ENCODE results near the gene SLC35F1. TPM values are rescaled to one million over a fixed set of nuclear protein-coding genes. Genes with fewer than 3 reads are reported as not detected.

The SLC35F1 gene
- total and polyA plus RNA-seq, 3 experiments from 2014 or later: not detected

DNA sequence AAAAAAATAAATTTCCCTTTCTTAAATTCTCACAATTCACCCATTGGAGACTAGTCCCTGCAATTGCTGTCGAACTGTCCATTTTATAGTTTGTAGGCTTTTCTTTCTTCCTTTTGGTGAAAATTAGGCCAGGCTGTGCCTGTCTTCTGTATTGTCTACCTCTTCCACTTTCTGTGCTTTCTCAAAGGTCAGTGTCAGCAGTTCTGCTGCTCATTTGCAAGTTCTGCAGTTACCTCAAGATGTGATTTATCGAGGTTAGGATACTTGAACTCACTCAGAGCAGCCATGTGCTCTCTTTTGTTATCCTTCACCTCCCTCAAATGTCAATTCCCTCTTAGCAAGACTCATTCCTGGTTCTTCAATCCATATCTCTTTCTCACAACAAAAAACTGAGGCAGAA is 179.1 kb downstream of the SLC35F1 start:
- Mint-ChIP-seq H3K9me3 (peaks cover 0 to 7% (median 6%) of the 10 kb centered on the region in 5 donors), H3K27ac (no peak overlapping the region), H3K27me3 (peaks cover 5 to 11% of the 10 kb centered on the region in 2 donors), H3K4me1 (no peaks in the 10 kb centered on the region), H3K4me3 (no peak overlapping the region), H3K36me3 (no peaks in the 10 kb centered on the region)
- Histone ChIP-seq H3K4me3 (ENCODE audit: low read length) (no peak overlapping the region), H3K4me1 (ENCODE audit: insufficient read depth, low read length) (no peaks in the 10 kb centered on the region), H3K36me3 (ENCODE audit: insufficient read depth, low read length) (no peaks in the 10 kb centered on the region), H3K9me3 (ENCODE audit: low read length) (no peaks in the 10 kb centered on the region), H3K27me3 (ENCODE audit: insufficient read depth, low read length, poor library complexity, severe bottlenecking) (no peaks in the 10 kb centered on the region), H3K27ac (ENCODE audit: low read depth, low read length) (no peak overlapping the region)
- ChIA-PET CTCF (no interaction called here), POLR2A (no interaction called here)
- DNase-seq: no peak

DNA sequence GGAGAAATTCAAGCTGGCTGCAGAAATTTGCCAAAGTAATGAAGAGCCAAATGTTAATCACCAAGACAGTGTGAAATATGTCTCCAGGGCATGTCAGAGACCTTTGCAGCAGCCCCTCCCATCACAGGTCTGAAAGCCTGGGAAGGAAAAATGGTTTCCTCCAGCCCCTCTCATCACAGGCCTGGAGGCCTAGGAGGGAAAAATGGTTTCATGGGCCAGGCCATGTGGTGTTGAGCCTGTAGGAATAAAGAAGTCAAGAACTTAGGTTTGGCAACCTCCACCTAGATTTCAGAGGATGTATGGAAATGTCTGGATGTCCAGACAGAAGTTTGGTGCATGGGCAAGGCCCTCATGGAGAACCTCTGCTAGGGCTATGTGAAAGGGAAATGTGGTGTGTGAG is 185.0 kb downstream of the SLC35F1 start:
- H3K4me3 Mint-ChIP-seq: no peak overlapping the region
- no peaks in the 10 kb centered on the region for H3K36me3 Mint-ChIP-seq
- H3K27ac Mint-ChIP-seq: no peak overlapping the region
- no peaks in the 10 kb centered on the region for H3K4me1 ChIP-seq (ENCODE audit: insufficient read depth, low read length)
- ChIA-PET POLR2A (no interaction called here), CTCF (no interaction called here)
- no peak for DNase-seq
- H3K27me3 ChIP-seq (ENCODE audit: insufficient read depth, low read length, poor library complexity, severe bottlenecking): no peaks in the 10 kb centered on the region
- H3K4me1 Mint-ChIP-seq: no peaks in the 10 kb centered on the region
- no peaks in the 10 kb centered on the region for H3K9me3 ChIP-seq (ENCODE audit: low read length)
- H3K36me3 ChIP-seq (ENCODE audit: insufficient read depth, low read length): no peaks in the 10 kb centered on the region
- no peak overlapping the region for H3K4me3 ChIP-seq (ENCODE audit: low read length)
- no peak overlapping the region for H3K27ac ChIP-seq (ENCODE audit: low read depth, low read length)
- peaks cover 6 to 18% (median 12%) of the 10 kb centered on the region in 5 donors for H3K9me3 Mint-ChIP-seq
- peaks cover 3 to 13% of the 10 kb centered on the region in 2 donors for H3K27me3 Mint-ChIP-seq

DNA sequence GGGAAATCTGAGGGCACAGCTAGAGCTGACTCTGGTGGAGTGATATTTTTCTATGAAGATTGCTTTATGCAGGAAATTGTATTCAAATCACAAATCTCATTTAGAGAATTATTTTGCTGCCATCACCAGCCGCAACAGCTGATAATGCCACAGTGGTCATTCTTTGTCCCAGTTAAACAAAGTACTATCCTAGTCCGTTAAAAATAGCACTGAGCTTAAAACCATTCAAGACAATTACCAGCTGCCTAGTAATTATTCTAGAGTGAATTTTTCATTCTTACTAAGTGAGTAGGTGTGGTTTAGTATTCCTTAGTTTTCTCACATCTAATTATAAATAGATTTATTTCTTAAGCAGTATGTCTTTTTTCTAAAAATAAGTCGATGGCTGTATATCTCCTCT is 190.5 kb downstream of the SLC35F1 start:
- no peaks in the 10 kb centered on the region for H3K27me3 ChIP-seq (ENCODE audit: insufficient read depth, low read length, poor library complexity, severe bottlenecking)
- no peak overlapping the region for H3K4me3 ChIP-seq (ENCODE audit: low read length)
- CTCF ChIA-PET: no interaction called here
- Mint-ChIP-seq H3K4me1 (no peaks in the 10 kb centered on the region), H3K27ac (no peak overlapping the region), H3K4me3 (no peak overlapping the region), H3K27me3 (peaks cover 1 to 7% of the 10 kb centered on the region in 2 donors), H3K36me3 (no peaks in the 10 kb centered on the region), H3K9me3 (peaks cover 0 to 5% (median 2%) of the 10 kb centered on the region in 5 donors)
- H3K27ac ChIP-seq (ENCODE audit: low read depth, low read length): no peak overlapping the region
- no peaks in the 10 kb centered on the region for H3K9me3 ChIP-seq (ENCODE audit: low read length)
- no peaks in the 10 kb centered on the region for H3K36me3 ChIP-seq (ENCODE audit: insufficient read depth, low read length)
- no peaks in the 10 kb centered on the region for H3K4me1 ChIP-seq (ENCODE audit: insufficient read depth, low read length)
- no peak for DNase-seq
- POLR2A ChIA-PET: no interaction called here

DNA sequence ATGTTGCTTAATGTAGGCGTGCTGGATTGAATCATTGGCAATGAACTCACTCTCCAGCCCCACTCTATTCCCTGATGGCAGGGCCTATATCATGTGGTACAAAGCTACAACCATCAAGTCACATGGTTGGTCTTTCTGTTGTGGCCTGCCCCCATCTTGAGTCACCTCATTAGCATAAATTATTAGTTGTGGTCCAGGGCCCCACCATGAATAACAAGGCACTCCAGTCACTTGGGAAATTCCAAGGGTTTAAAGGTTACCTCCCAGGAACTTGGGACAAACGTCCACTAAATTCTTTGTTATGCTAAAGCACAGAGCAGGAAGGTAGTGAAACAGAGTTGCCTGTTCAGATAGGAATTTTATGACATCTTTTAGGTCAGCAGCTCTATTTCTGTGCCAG is 193.7 kb downstream of the SLC35F1 start:
- POLR2A ChIA-PET: no interaction called here
- Mint-ChIP-seq H3K36me3 (no peaks in the 10 kb centered on the region), H3K9me3 (no peaks in the 10 kb centered on the region), H3K4me1 (no peaks in the 10 kb centered on the region), H3K27me3 (peaks cover 0 to 3% of the 10 kb centered on the region in 2 donors), H3K4me3 (no peak overlapping the region), H3K27ac (peak overlapping the region in 1 of 8 donors; percentile 33)
- CTCF ChIA-PET: no interaction called here
- no peaks in the 10 kb centered on the region for H3K27me3 ChIP-seq (ENCODE audit: insufficient read depth, low read length, poor library complexity, severe bottlenecking)
- H3K36me3 ChIP-seq (ENCODE audit: insufficient read depth, low read length): no peaks in the 10 kb centered on the region
- H3K27ac ChIP-seq (ENCODE audit: low read depth, low read length): no peak overlapping the region
- DNase-seq: no peak
- H3K4me1 ChIP-seq (ENCODE audit: insufficient read depth, low read length): no peaks in the 10 kb centered on the region
- no peaks in the 10 kb centered on the region for H3K9me3 ChIP-seq (ENCODE audit: low read length)
- no peak overlapping the region for H3K4me3 ChIP-seq (ENCODE audit: low read length)

DNA sequence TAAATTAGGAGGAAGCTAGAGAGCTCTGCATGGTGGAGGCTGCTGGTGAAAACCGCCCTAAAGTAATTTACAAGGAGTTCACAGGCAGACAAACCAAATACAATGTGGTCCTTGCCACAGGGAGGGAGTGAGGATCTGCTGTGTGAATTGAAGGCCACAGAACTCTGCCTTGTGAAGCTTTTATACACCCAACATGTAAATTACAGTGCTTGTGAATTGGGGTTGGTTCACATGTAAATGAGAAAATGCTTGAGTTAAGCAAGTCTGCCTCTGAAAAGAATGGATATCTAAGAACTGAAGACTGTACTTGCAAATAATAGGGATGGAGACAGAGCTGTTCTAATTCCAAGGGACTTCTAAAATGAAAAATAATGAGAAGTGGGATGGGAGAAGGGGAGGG is 194.2 kb downstream of the SLC35F1 start:
- H3K4me1 Mint-ChIP-seq: no peaks in the 10 kb centered on the region
- CTCF ChIA-PET: interaction anchor here (0.9 kb wide), 1 partner anchor 12 kb away, joined by 3 read pairs; no protein-coding TSS in a partner anchor

DNA sequence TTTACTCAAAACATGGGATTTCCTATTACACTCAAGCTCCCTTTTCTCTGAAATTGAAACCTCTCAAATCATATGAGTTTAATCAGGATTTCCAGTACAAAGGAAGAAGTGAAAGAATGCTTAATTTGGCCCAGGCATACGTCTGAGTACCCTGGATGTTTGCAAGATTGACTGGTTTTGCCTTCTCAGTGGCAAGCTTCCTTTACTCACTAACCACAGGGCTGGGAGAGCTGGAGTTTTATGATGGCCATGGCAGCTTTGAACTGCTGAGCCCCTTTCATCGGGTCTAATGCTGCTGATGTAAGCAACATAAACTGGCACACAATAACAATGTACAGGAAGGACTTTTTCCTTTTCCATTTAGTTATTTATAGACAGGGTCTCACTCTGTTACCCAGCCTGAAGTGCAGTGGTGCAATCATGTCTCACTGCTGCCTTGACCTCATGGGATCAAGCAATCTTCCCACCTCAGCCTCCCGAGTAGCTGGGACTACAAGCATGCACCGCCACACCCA is 194.8 kb downstream of the SLC35F1 start:
- Histone ChIP-seq H3K27ac (ENCODE audit: low read depth, low read length) (no peak overlapping the region), H3K4me3 (ENCODE audit: low read length) (no peak overlapping the region), H3K9me3 (ENCODE audit: low read length) (no peaks in the 10 kb centered on the region), H3K4me1 (ENCODE audit: insufficient read depth, low read length) (no peaks in the 10 kb centered on the region), H3K27me3 (ENCODE audit: insufficient read depth, low read length, poor library complexity, severe bottlenecking) (no peaks in the 10 kb centered on the region), H3K36me3 (ENCODE audit: insufficient read depth, low read length) (no peaks in the 10 kb centered on the region)
- Mint-ChIP-seq H3K27me3 (peaks cover 0 to 3% of the 10 kb centered on the region in 2 donors), H3K9me3 (no peaks in the 10 kb centered on the region), H3K36me3 (no peaks in the 10 kb centered on the region), H3K27ac (no peak overlapping the region), H3K4me1 (no peaks in the 10 kb centered on the region), H3K4me3 (no peak overlapping the region)
- DNase-seq: no peak
- ChIA-PET CTCF (interaction anchor here (0.9 kb wide), 1 partner anchor 12 kb away, joined by 3 read pairs; no protein-coding TSS in a partner anchor), POLR2A (no interaction called here)

More for the DNA sequence above, 194.2 kb downstream of the SLC35F1 start:
- Histone ChIP-seq H3K9me3 (ENCODE audit: low read length) (no peaks in the 10 kb centered on the region), H3K4me1 (ENCODE audit: insufficient read depth, low read length) (no peaks in the 10 kb centered on the region), H3K27ac (ENCODE audit: low read depth, low read length) (no peak overlapping the region), H3K4me3 (ENCODE audit: low read length) (no peak overlapping the region), H3K27me3 (ENCODE audit: insufficient read depth, low read length, poor library complexity, severe bottlenecking) (no peaks in the 10 kb centered on the region), H3K36me3 (ENCODE audit: insufficient read depth, low read length) (no peaks in the 10 kb centered on the region)
- no peak for DNase-seq
- H3K27ac Mint-ChIP-seq: no peak overlapping the region
- no peaks in the 10 kb centered on the region for H3K9me3 Mint-ChIP-seq
- H3K4me3 Mint-ChIP-seq: no peak overlapping the region
- no peaks in the 10 kb centered on the region for H3K36me3 Mint-ChIP-seq
- POLR2A ChIA-PET: no interaction called here
- peaks cover 0 to 3% of the 10 kb centered on the region in 2 donors for H3K27me3 Mint-ChIP-seq

DNA sequence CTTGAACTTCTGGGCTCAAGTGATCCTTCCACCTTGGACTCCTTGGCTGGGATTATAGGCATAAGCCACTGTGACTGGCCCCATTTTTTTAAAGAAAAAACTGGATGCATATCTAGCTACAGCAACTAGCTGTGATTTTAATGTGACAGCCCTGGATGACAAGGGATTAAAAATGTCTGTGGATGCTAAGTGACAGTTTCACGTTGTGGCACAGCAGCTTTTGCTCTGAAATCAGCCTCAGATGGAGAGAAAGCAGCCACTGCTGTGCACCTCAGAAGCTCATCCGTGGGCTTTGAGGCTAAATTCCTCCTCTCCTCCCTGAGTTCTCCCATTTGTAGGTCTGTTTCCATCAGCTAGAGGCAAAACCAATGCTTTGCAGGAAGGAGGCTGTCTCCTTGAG is 195.3 kb downstream of the SLC35F1 start:
- no peaks in the 10 kb centered on the region for H3K4me1 Mint-ChIP-seq
- H3K4me1 ChIP-seq (ENCODE audit: insufficient read depth, low read length): no peaks in the 10 kb centered on the region
- no peak overlapping the region for H3K4me3 Mint-ChIP-seq
- no peak overlapping the region for H3K27ac Mint-ChIP-seq
- no peak overlapping the region for H3K27ac ChIP-seq (ENCODE audit: low read depth, low read length)
- no peak overlapping the region for H3K4me3 ChIP-seq (ENCODE audit: low read length)
- H3K9me3 ChIP-seq (ENCODE audit: low read length): no peaks in the 10 kb centered on the region
- H3K27me3 Mint-ChIP-seq: peaks cover 0 to 3% of the 10 kb centered on the region in 2 donors
- H3K36me3 Mint-ChIP-seq: no peaks in the 10 kb centered on the region
- no peak for DNase-seq
- H3K9me3 Mint-ChIP-seq: no peaks in the 10 kb centered on the region
- H3K36me3 ChIP-seq (ENCODE audit: insufficient read depth, low read length): no peaks in the 10 kb centered on the region
- ChIA-PET POLR2A (no interaction called here), CTCF (no interaction called here)
- no peaks in the 10 kb centered on the region for H3K27me3 ChIP-seq (ENCODE audit: insufficient read depth, low read length, poor library complexity, severe bottlenecking)

DNA sequence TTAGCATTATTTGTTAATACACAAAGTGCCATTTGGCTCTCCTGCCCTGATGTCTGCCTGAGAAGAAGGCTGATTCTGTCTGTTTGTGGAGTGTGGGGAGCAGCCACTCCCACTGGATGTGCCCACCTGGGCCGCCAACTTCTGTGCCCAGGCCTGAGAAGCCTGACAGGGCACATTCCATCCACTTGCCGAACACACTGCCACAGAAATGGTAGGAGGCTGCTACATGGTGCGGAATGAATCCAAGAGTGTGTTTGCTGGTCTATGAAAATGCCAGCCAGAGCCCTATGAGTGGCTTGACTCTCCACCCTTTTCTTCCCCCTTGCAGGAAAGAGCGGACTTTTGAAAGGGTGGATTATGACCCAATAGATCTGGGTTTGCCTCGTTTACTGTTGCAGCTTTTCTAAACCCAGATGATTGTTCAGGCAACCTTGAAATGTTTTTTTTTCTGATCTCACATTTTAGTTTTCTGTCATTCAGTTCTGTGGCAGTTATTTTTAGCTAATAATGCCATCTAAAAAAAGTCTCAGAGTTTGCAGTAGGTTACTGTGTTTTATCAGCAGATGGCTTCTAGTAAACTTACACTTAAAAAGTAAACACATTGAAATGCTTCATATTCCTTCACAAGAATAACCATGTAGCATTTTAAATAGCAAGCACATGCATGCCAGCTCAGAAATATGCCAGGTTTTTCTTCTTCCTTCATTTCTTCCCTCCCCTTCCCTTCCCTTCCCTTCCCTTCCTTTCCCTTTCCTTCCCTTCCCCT is 196.5 kb downstream of the SLC35F1 start:
- no peak for DNase-seq
- CTCF ChIA-PET: no interaction called here
- POLR2A ChIA-PET: no interaction called here
- no peak overlapping the region for H3K27ac Mint-ChIP-seq
- Histone ChIP-seq H3K9me3 (ENCODE audit: low read length) (no peaks in the 10 kb centered on the region), H3K27me3 (ENCODE audit: insufficient read depth, low read length, poor library complexity, severe bottlenecking) (no peaks in the 10 kb centered on the region), H3K4me3 (ENCODE audit: low read length) (no peak overlapping the region), H3K27ac (ENCODE audit: low read depth, low read length) (no peak overlapping the region), H3K36me3 (ENCODE audit: insufficient read depth, low read length) (no peaks in the 10 kb centered on the region), H3K4me1 (ENCODE audit: insufficient read depth, low read length) (no peaks in the 10 kb centered on the region)
- H3K9me3 Mint-ChIP-seq: no peaks in the 10 kb centered on the region
- H3K4me3 Mint-ChIP-seq: no peak overlapping the region
- H3K27me3 Mint-ChIP-seq: peaks cover 0 to 3% of the 10 kb centered on the region in 2 donors
- no peaks in the 10 kb centered on the region for H3K36me3 Mint-ChIP-seq
- H3K4me1 Mint-ChIP-seq: no peaks in the 10 kb centered on the region

All from CD8-positive, alpha-beta memory T cell (primary cell).